Esophagus muscularis mucosa (tissue), 4 donors: ENCODE data around the gene SIK2.

Source experiments
- CTCF ChIP-seq, 3 experiments: fragments of 200-600 bp in 2 of 3; fragments of 450-650 bp in 1 of 3; sonication (generic) in 2 of 3; IDR thresholded peaks; one replicate each; pipeline ENCODE4 v1.5.1; 2017 to 2019; ENCODE audit warnings: antibody characterized with exemption in 3 of 3, mild to moderate bottlenecking in 2 of 3, moderate library complexity in 1 of 3
- EP300 ChIP-seq: sonication (generic); formaldehyde crosslinking; IDR thresholded peaks from one replicate; pipeline ENCODE4 v1.6.1; 2017; ENCODE audit warnings: antibody characterized with exemption
- POLR2A ChIP-seq: fragments of 450-650 bp; IDR thresholded peaks from one replicate; pipeline ENCODE4 v1.6.1; 2017; ENCODE audit warnings: antibody characterized with exemption, moderate library complexity, mild to moderate bottlenecking, low read depth
- POLR2AphosphoS5 ChIP-seq, 2 donors: sonication (generic); formaldehyde crosslinking; IDR thresholded peaks; one replicate each; pipeline ENCODE4 v1.6.1; 2017; ENCODE audit warnings: antibody characterized with exemption in 2 of 2

DNA sequence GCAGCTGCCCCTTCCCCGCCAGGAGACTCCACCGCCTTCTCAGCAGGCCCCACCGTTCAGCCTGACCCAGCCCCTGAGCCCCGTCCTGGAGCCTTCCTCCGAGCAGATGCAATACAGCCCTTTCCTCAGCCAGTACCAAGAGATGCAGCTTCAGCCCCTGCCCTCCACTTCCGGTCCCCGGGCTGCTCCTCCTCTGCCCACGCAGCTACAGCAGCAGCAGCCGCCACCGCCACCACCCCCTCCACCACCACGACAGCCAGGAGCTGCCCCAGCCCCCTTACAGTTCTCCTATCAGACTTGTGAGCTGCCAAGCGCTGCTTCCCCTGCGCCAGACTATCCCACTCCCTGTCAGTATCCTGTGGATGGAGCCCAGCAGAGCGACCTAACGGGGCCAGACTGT, 121.3 kb downstream of the SIK2 start:
- no peak for TF ChIP-seq CTCF (IDR thresholded peaks at IDR 0.05)
- no peak for TF ChIP-seq POLR2A
- TF ChIP-seq EP300: no peak
- no peak for TF ChIP-seq POLR2AphosphoS5 (IDR thresholded peaks at IDR 0.05)
